GM12892 (cell line): ENCODE results near the gene TMSB10.

Experiments
- DNase-seq: peaks from one replicate; pipeline ENCODE4 v3.0.0; 2011; ENCODE audit not compliant: insufficient read length
- FAIRE-seq: peaks from 2 replicates; lab custom pipeline; 2011; peaks lifted over from hg19 to GRCh38; lab: Jason Lieb, UNC
- POLR2A ChIP-seq: IDR thresholded peaks from 2 replicates; pipeline ENCODE4 v1.6.1; 2011; ENCODE audit warnings: low read depth, low read length, control low read depth
- POLR2AphosphoS5 ChIP-seq: IDR thresholded peaks from 2 replicates; pipeline ENCODE4 v1.6.1; 2011; ENCODE audit warnings: low read depth, low read length, control low read depth
- TAF1 ChIP-seq: IDR thresholded peaks from 2 replicates; pipeline ENCODE4 v1.6.1; 2011; ENCODE audit warnings: low read depth, mild to moderate bottlenecking, control low read depth, low read length, borderline replicate concordance

Gene TMSB10

DNA sequence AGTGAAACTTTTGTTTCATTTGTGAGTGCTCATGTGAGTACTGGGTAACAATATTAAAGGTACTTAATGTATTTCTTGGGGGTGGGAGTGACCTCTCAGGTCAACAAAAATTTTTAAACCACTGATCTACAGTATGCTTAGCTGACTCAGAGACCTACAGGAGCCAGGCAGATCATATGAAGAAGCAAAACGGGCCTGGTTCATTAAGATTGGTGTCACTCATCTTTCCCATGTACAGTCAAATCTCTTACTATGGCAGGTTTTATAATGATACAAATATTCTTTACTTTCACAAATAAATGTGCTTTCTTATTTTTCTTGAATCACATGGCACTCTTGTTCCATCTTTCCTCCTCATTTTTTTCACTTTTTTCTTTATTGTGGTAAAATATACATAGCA, 7.7 kb upstream of the TMSB10 start:
- DNase-seq (no peak), FAIRE-seq (no peak)
- TF ChIP-seq TAF1 (no peak), POLR2AphosphoS5 (no peak), POLR2A (no peak)

GRCh38 chr2:84899304-84900204, 5.9 kb upstream of the TMSB10 start:
- TF ChIP-seq TAF1 (no peak), POLR2A (no peak), POLR2AphosphoS5 (no peak)
- DNase-seq: no peak
- no peak for FAIRE-seq

GRCh38 chr2:84900971-84901370, 4.5 kb upstream of the TMSB10 start:
- no peak for TF ChIP-seq TAF1
- no peak for TF ChIP-seq POLR2A
- TF ChIP-seq POLR2AphosphoS5: no peak
- no peak for DNase-seq
- no peak for FAIRE-seq

DNA sequence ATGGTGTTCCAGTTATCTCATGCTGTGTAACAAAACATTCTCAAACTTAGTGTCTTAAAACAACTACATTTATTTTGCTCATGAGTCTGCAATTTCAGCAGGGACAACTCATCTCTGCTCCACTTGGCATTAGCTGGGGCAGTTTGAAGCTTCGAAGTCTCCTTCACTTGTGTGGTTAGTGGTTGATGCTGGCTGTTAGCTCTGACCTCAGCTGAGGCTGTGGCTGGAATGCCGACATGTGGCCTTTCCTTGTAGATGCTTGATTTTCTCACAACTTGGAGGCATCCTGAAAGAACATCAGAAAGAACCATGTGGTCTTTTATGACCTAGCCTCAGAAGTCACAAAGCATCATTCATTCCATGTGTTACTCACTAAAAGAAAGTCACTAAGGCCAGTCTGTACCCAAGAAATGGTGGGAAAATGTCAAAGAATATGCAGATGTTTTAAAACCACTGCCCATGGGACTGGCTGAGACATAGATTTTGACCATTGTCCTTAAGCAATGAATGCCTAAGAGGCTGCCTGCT, 3.8 kb upstream of the TMSB10 start:
- no peak for TF ChIP-seq POLR2AphosphoS5
- TF ChIP-seq POLR2A: no peak
- no peak for TF ChIP-seq TAF1
- FAIRE-seq (no peak), DNase-seq (no peak)

GRCh38 chr2:84902526-84902925, 2.9 kb upstream of the TMSB10 start:
- no peak for FAIRE-seq
- no peak for DNase-seq
- no peak for TF ChIP-seq POLR2A
- no peak for TF ChIP-seq POLR2AphosphoS5

DNA sequence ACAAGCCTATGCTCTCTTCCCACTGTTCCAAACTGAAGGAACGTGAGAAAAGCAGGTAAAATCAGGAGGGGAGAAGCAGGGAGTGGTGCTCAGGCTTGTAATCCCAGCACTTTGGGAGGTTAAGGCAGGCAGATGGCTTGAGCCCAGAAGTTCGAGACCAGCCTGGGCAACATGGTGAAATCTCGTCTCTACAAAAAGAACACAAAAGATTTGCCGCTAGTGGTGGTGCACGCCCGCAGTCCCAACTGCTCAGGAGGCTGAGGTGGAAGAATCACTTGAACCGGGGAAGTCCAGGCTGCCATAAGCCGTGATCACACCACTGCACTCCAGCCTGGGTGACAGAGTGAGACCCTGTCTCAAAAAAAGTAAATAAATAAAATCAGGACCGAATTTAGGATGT, 1.3 kb upstream of the TMSB10 start:
- TF ChIP-seq POLR2A (no peak), TAF1 (no peak), POLR2AphosphoS5 (no peak)
- FAIRE-seq: no peak
- DNase-seq: no peak

DNA sequence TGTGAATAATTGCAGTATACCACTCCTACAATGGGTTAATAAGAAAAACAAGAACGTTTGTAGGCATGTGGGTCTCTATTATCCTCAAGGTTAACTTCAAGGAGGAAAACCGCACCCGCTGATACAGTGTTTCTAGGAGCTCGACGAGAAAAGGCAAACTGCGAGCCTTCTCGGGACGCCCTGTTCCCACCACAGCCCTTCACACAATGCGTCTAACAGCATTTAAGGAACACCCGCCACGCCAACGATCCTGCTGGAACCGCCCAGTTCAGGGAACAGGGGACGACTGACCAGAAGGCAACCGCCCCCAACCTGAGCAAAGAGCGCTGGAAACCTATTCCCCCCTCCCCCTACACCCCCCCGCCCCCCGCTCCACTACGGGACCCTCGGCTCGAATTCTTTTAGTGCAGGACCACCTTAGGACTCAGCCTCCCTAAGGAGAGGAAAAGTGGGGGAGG, 710 bp upstream of the TMSB10 start:
- TF ChIP-seq TAF1: no peak
- no peak for TF ChIP-seq POLR2A
- TF ChIP-seq POLR2AphosphoS5: no peak
- FAIRE-seq (no peak), DNase-seq (no peak)

GRCh38 chr2:84906108-84906899, 848 bp downstream of the TMSB10 start:
- FAIRE-seq (no peak), DNase-seq (no peak)
- TF ChIP-seq TAF1 (no peak), POLR2AphosphoS5 (no peak), POLR2A (no peak; the same call in 1 of the 2 replicates)

DNA sequence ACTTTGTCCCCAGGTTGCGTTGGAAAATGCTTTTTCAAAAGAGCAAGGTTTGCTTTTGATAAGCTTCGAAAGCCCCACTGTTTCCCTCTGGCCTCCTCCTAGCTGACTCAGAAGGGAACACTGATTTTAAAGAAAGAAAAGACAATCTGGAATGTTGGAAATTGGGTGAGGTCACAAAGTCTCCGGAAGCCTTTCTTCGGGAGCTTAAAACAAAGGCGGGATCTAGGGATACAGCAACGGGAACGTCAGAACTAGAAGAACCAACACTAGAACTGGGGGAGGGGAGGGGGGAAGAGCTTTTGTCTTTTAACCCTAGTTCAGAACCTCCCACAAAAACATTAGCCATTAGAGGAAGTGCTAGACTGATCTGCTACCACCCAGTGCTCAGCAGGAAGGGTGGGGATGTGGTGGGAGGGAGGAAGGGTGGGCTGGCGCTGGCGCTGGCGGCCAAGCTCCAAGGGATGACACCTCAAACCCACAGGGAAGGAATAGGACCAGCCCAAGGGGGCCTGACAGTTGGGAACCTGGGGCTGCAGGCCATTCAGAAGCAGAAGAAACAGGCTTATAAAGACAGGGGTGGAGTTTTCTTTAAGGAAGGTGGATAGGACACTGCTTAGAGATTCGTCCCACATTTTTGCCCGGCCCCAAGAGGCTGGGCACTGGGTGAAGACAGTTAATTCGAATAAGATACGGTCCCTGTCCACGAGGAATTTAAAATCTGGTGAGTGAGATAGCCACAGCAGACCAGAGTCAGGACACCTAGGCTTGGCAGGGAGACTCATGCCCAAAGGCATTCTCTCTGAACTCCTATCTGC, 1.7 kb downstream of the TMSB10 start:
- TF ChIP-seq TAF1: no peak
- peak; percentile 80 for TF ChIP-seq POLR2AphosphoS5
- peak; percentile 56 for TF ChIP-seq POLR2A
- DNase-seq (peak; percentile 62), FAIRE-seq (peak; percentile 81)

GRCh38 chr2:84908948-84909713, 3.7 kb downstream of the TMSB10 start:
- FAIRE-seq: peak; percentile 71
- DNase-seq: no peak
- TF ChIP-seq POLR2AphosphoS5 (peak; percentile 52; the same call in 1 of the 2 replicates), TAF1 (no peak)
